ENCODE results near the gene ANKRD13B.

The ANKRD13B gene

GRCh38 chr17:29571883-29572681 lies 20.9 kb upstream of the ANKRD13B start:
- no peak for TF ChIP-seq CEBPB (IDR thresholded peaks at IDR 0.05)
- no peak for TF ChIP-seq MAX (IDR thresholded peaks at IDR 0.05)
- TF ChIP-seq USF1 (IDR thresholded peaks at IDR 0.05), result no peak
- no peak for TF ChIP-seq NFIC (IDR thresholded peaks at IDR 0.05)
- no peak for TF ChIP-seq EP300 (IDR thresholded peaks at IDR 0.05; ENCODE audit: borderline replicate concordance)
- no peak for TF ChIP-seq REST (IDR thresholded peaks at IDR 0.05; ENCODE audit: low read depth)
- no peak for TF ChIP-seq EGR1 (IDR thresholded peaks at IDR 0.05)
- TF ChIP-seq FOXM1 (IDR thresholded peaks at IDR 0.05; ENCODE audit: borderline replicate concordance, low read depth), result no peak
- TF ChIP-seq CREB1 (IDR thresholded peaks at IDR 0.05; ENCODE audit: low read depth), result no peak
- no peak for TF ChIP-seq ZBTB7A (IDR thresholded peaks at IDR 0.05; ENCODE audit: low read depth)
- no peak for TF ChIP-seq TAF1 (IDR thresholded peaks at IDR 0.05; ENCODE audit: low read depth)
- no peak for TF ChIP-seq TEAD4 (IDR thresholded peaks at IDR 0.05)
- no peak for TF ChIP-seq RAD21 (IDR thresholded peaks at IDR 0.05; ENCODE audit: low read depth)
- no peak for TF ChIP-seq TCF12 (IDR thresholded peaks at IDR 0.05; ENCODE audit: low read depth)
- no peak for TF ChIP-seq YY1 (IDR thresholded peaks at IDR 0.05; ENCODE audit: low read depth)

- TF ChIP-seq TCF12 (IDR thresholded peaks at IDR 0.05; ENCODE audit: low read depth) (no peak), REST (IDR thresholded peaks at IDR 0.05; ENCODE audit: low read depth) (no peak), FOXM1 (IDR thresholded peaks at IDR 0.05; ENCODE audit: borderline replicate concordance, low read depth) (no peak), ZBTB7A (IDR thresholded peaks at IDR 0.05; ENCODE audit: low read depth) (no peak), YY1 (IDR thresholded peaks at IDR 0.05; ENCODE audit: low read depth) (no peak), CEBPB (IDR thresholded peaks at IDR 0.05) (no peak), TEAD4 (IDR thresholded peaks at IDR 0.05) (no peak), EP300 (IDR thresholded peaks at IDR 0.05; ENCODE audit: borderline replicate concordance) (no peak), MAX (IDR thresholded peaks at IDR 0.05) (no peak), CREB1 (IDR thresholded peaks at IDR 0.05; ENCODE audit: low read depth) (no peak), EGR1 (IDR thresholded peaks at IDR 0.05) (no peak), RAD21 (IDR thresholded peaks at IDR 0.05; ENCODE audit: low read depth) (no peak), NFIC (IDR thresholded peaks at IDR 0.05) (no peak), USF1 (IDR thresholded peaks at IDR 0.05) (no peak), TAF1 (IDR thresholded peaks at IDR 0.05; ENCODE audit: low read depth) (no peak)
Measured at GRCh38 chr17:29572691-29573557, 20.0 kb upstream of the ANKRD13B start.

GRCh38 chr17:29573558-29573869 lies 19.4 kb upstream of the ANKRD13B start:
- no peak for TF ChIP-seq YY1 (IDR thresholded peaks at IDR 0.05; ENCODE audit: low read depth)
- no peak for TF ChIP-seq TEAD4 (IDR thresholded peaks at IDR 0.05)
- no peak for TF ChIP-seq NFIC (IDR thresholded peaks at IDR 0.05)
- no peak for TF ChIP-seq REST (IDR thresholded peaks at IDR 0.05; ENCODE audit: low read depth)
- TF ChIP-seq FOXM1 (IDR thresholded peaks at IDR 0.05; ENCODE audit: borderline replicate concordance, low read depth), result no peak
- TF ChIP-seq USF1 (IDR thresholded peaks at IDR 0.05), result no peak
- TF ChIP-seq TCF12 (IDR thresholded peaks at IDR 0.05; ENCODE audit: low read depth), result no peak
- TF ChIP-seq EGR1 (IDR thresholded peaks at IDR 0.05), result no peak
- no peak for TF ChIP-seq CEBPB (IDR thresholded peaks at IDR 0.05)
- TF ChIP-seq EP300 (IDR thresholded peaks at IDR 0.05; ENCODE audit: borderline replicate concordance), result no peak
- no peak for TF ChIP-seq RAD21 (IDR thresholded peaks at IDR 0.05; ENCODE audit: low read depth)
- TF ChIP-seq ZBTB7A (IDR thresholded peaks at IDR 0.05; ENCODE audit: low read depth), result no peak
- TF ChIP-seq CREB1 (IDR thresholded peaks at IDR 0.05; ENCODE audit: low read depth), result no peak
- no peak for TF ChIP-seq MAX (IDR thresholded peaks at IDR 0.05)
- TF ChIP-seq TAF1 (IDR thresholded peaks at IDR 0.05; ENCODE audit: low read depth), result no peak

Data from Ishikawa (cell line).